HCEC 1CT (cell line): Measurements from ENCODE around the gene TMEM131L.
"Not testable (repeated sequence)": the region's sequence is repeated elsewhere in the genome, so short reads cannot be mapped to it uniquely, and the experiment has no call there.

Source experiments
- DNase-seq: peaks from one replicate; pipeline ENCODE4 v3.0.0-alpha.2; 2017

Gene TMEM131L

GRCh38 chr4:153661215-153661822 is 195.2 kb downstream of the TMEM131L start:
- peak; percentile 39 for DNase-seq

GRCh38 chr4:153661908-153662307 is 195.7 kb downstream of the TMEM131L start:
- DNase-seq: no peak

GRCh38 chr4:153663667-153664066 is 197.5 kb downstream of the TMEM131L start:
- no peak for DNase-seq

- not testable (repeated sequence) for DNase-seq
Measured at GRCh38 chr4:153666505-153666904, 200.3 kb downstream of the TMEM131L start.

- DNase-seq: no peak
Measured at GRCh38 chr4:153668647-153669046, 202.5 kb downstream of the TMEM131L start.

GRCh38 chr4:153669838-153670237 is 203.7 kb downstream of the TMEM131L start:
- no peak for DNase-seq

GRCh38 chr4:153676486-153676885 is 210.3 kb downstream of the TMEM131L start:
- peak; percentile 19 for DNase-seq

- peak; percentile 62 for DNase-seq
Measured at GRCh38 chr4:153676984-153677383, 210.8 kb downstream of the TMEM131L start.

GRCh38 chr4:153679486-153679885 is 213.3 kb downstream of the TMEM131L start:
- DNase-seq: no peak

- DNase-seq: no peak
Measured at GRCh38 chr4:153683763-153684181, 217.6 kb downstream of the TMEM131L start.

GRCh38 chr4:153684182-153684970 is 218.2 kb downstream of the TMEM131L start, which contains the start of gene TLR2:
TSS of gene TLR2 (plus strand) at chr4:153684280. CDS start at chr4:153702908, 18,628 bp downstream.
- DNase-seq: no peak

- no peak for DNase-seq
Measured at GRCh38 chr4:153684971-153685371, 218.8 kb downstream of the TMEM131L start.
